GM19025 (cell line): ENCODE results near the gene ANP32E.
"Not testable (repeated sequence)": the region's sequence is repeated elsewhere in the genome, so short reads cannot be mapped to it uniquely, and the experiment has no call there.

Experiments used
- ATAC-seq: cut with Tn5 transposase; IDR thresholded peaks from one replicate; pipeline ENCODE4 v1.9.1; 2021; ENCODE audit warnings: mild to moderate bottlenecking, low read depth, moderate library complexity; ENCODE audit not compliant: unreplicated experiment

ANP32E gene

GRCh38 chr1:150215855-150216254 is 20.1 kb downstream of the ANP32E start:
- ATAC-seq = not testable (repeated sequence)

- not testable (repeated sequence) for ATAC-seq
Measured at GRCh38 chr1:150214099-150214756, 21.7 kb downstream of the ANP32E start.

GRCh38 chr1:150213170-150214098 is 22.5 kb downstream of the ANP32E start:
- ATAC-seq = peak; percentile 94

GRCh38 chr1:150212070-150212469 is 23.8 kb downstream of the ANP32E start:
- no peak for ATAC-seq

GRCh38 chr1:150210706-150211105 is 25.2 kb downstream of the ANP32E start:
- ATAC-seq = no peak

- ATAC-seq = no peak
Measured at GRCh38 chr1:150210091-150210490, 25.8 kb downstream of the ANP32E start.

- ATAC-seq = not testable (repeated sequence)
Measured at GRCh38 chr1:150208460-150208859, 27.5 kb downstream of the ANP32E start.

- ATAC-seq = no peak
Measured at GRCh38 chr1:150207281-150207971, 28.5 kb downstream of the ANP32E start.

GRCh38 chr1:150196417-150196816 is 39.5 kb downstream of the ANP32E start:
- no peak for ATAC-seq

GRCh38 chr1:150194381-150195031 is 41.4 kb downstream of the ANP32E start:
- ATAC-seq = no peak

- ATAC-seq = no peak
Measured at GRCh38 chr1:150192012-150192411, 43.9 kb downstream of the ANP32E start.

GRCh38 chr1:150187560-150187931 is 48.4 kb downstream of the ANP32E start:
- ATAC-seq = no peak

GRCh38 chr1:150186789-150187559 is 48.9 kb downstream of the ANP32E start:
- ATAC-seq = no peak

GRCh38 chr1:150186438-150186788 is 49.5 kb downstream of the ANP32E start:
- not testable (repeated sequence) for ATAC-seq

GRCh38 chr1:150185481-150185880 is 50.4 kb downstream of the ANP32E start:
- ATAC-seq = no peak

GRCh38 chr1:150183061-150183460 is 52.9 kb downstream of the ANP32E start:
- ATAC-seq = no peak

- no peak for ATAC-seq
Measured at GRCh38 chr1:150182247-150182646, 53.7 kb downstream of the ANP32E start.

GRCh38 chr1:150180474-150180873 is 55.4 kb downstream of the ANP32E start:
- no peak for ATAC-seq

GRCh38 chr1:150179867-150180266 is 56.0 kb downstream of the ANP32E start:
- ATAC-seq = no peak

- ATAC-seq = no peak
Measured at GRCh38 chr1:150178548-150178947, 57.4 kb downstream of the ANP32E start.
